CD4-positive, alpha-beta T cell treated with Interleukin-6 at 100 ng/mL for 8 hours (primary cell): Measurements from ENCODE around the gene ZCCHC9.
"Not testable (repeated sequence)": the region's sequence is repeated elsewhere in the genome, so short reads cannot be mapped to it uniquely, and the experiment has no call there.

ENCODE experiments used
- DNase-seq: peaks from one replicate; pipeline ENCODE4 v3.0.0-alpha.2; 2020; ENCODE audit warnings: mixed read lengths, low spot score

ZCCHC9 gene

DNA sequence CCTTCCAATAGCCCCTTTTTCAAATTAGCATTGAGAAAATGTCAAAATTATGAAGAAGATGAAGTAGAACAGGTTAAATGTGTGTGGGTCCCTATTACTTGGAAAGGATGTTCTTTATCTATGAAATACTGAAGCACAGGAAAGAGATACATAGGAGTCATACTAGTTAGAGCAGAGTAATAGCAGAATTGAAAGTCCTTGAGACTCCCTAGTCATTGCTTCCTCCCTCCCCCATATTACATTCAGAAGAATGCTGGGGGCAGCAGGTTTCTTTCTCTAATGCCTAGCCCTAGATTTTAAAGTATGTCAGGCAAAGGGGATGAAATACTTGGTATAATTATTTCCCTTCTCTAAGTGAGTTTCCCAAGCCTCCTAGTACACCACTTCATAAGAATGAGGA lies 4.4 kb downstream of the ZCCHC9 start:
- DNase-seq, result no peak

DNA sequence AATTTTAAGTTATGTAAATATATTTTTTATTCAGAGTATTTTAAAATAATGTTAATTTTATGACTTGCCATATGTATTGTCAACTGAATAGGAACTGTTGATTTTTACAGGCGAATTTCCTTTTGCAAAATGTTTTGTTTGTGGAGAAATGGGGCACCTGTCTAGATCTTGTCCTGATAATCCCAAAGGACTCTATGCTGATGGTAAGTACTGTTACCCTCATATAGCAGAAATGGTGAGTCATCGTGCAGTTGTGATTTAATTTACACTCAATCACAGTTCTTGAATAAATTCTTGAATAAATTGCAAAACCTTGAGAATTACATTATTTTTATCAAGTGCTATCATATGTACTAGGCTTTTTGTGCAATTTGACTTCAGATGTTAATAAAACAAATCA lies 7.4 kb downstream of the ZCCHC9 start:
- no peak for DNase-seq

DNA sequence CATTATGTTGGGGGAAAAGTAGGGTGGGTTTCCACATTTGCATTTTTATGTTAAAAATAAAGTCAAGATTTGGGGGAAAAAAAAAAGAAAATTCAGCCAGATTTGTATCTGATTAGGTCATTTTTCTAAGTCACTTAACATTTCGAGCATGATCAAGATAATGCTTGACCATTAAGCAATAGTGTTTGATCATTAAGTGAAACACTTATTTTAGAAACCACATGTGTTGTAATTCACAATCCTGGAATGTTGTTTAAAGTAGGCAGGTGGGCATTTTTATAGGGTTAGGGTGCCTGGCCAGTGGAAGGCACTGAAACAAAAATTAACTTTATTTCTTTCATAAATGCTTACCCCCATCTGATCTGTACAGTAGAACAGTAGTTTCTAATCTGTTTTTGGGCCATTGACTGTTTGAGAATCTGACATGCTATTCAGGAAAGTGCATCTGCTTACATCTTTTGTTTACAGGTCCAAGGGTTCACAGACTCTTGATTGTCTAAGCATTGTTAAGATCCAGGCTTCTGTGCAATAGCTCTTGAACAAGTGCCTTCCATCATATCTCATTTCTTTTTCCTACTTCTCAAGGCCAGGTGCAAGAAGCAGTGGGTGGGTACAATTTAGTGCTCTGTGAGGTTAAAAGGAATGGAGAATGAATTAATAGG lies 9.1 kb downstream of the ZCCHC9 start:
- no peak for DNase-seq

DNA sequence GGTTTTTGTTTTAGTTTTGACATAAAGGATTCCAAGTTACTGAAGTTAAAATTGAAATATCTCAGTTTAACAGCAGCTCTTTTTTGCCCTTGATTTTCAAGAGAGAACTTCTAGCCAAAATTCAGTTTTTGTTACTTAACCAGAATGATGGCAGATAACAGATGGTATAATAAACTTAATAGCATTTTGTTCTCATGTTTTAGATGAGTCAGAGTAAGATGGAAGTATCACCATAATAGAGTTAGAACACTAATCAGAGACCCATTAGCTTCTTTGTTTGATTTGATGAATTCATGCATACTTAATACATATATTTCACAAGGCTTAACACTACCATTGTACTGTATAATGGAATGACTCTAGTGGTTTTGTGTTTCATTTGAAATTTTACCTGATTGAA lies 11.9 kb downstream of the ZCCHC9 start:
- no peak for DNase-seq

DNA sequence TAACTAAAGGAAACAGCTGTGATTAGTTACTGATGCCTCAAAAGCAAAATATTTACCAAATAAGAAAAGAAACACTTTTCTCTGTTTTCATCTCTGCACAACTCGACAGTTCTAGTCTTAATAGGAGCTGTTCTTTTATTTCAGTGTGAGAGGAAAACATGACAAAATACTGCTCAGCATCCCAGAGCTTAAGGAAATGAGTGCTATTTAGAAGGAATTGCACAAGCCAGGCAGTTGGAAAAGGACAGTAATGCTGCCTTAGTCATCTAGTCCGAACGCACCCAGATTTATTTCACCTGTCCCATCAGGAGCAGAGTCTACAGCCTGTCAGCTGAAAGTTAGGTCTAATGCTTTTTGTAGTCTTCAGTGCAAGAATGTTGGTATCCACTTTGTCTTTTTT lies 12.3 kb downstream of the ZCCHC9 start:
- no peak for DNase-seq

DNA sequence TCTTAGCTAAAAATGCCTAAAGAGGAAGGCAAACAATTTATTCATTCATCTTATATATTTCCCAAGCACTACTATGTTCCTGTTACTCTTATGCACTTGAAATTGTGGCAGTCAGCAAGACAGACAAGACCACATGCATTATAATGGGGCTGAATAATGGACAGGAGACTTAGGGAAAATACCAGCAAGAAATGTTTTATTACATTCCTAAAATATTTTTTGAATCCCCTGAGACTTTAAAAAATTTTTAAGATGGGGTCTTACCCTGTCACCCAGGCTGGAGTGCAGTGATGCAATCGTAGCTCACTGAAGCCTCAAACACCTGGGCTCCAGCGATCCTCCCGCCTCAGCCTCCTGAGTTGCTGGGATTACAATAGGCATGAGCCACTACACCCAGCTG lies 13.2 kb downstream of the ZCCHC9 start:
- no peak for DNase-seq

DNA sequence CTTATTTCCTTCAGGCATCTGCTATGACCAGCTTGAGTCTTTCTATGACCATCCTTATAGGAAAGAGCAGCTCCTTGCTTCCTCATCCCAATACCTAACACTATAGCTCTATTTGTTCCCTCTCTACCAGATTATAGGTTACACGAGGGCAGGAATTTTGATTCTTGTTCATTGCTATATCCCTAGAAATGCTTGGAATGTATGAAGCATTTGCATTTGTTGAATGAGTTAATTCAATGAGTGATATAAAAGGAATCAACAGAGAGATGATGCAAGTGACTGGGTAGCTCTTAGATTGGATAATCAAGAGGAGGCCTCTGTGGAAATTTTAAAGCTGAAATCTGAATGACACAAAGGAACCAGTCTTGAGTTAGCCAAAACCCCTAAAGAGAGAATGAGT lies 13.9 kb downstream of the ZCCHC9 start:
- no peak for DNase-seq

DNA sequence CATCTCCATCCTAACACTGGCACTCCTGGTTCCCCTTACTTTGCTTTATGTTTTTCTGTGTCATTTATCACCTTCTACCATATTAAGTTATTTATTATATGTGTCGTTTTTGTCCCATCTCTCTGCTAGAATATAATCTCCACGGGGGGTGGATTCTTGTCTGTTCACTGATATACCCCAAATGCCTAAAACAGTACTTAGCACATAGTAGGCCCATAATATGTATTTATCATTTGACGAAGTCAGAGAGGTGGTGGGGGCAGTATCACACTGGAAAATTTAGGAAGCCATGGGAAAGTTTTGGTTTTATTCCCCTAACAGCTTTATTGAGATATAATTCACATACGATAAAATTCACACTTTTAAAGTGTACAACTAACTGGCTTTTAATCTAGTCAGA lies 14.4 kb downstream of the ZCCHC9 start:
- no peak for DNase-seq

DNA sequence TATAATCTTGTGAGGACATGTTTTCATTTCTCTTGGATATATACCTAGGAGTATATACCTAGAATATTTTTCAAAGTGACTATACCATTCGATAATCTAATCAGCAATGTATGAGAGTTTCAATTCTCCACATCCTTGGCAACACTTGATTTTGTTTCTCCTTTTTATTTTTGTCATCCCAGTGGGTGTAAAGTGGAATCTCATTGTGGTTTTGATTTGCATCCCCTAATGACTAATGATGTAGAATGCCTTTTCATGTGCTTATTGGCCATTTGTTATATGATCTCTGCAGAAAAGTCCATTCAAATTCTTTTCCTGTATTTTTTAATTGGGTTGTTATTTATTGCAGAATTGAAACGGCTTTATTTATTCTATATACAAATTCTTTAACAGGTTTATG lies 15.2 kb downstream of the ZCCHC9 start:
- DNase-seq, result no peak

DNA sequence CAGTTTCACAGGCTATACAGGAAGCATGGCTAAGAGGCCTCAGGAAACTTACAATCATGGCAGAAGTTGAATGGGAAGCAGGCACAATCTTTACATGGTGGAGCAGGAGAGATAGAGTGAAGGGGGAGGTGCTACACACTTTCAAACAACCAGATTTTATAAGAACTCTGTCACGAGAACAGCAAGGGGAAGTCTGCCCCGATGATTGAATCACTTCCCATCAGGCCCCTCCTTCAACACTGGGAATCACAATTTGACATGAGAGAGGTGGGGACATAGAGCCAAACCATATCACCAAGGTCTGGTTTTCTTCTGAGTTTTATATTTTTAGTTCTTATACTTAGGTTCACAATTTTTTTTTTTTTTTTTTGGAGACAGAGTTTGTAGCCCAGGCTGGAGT lies 16.1 kb downstream of the ZCCHC9 start:
- no peak for DNase-seq

DNA sequence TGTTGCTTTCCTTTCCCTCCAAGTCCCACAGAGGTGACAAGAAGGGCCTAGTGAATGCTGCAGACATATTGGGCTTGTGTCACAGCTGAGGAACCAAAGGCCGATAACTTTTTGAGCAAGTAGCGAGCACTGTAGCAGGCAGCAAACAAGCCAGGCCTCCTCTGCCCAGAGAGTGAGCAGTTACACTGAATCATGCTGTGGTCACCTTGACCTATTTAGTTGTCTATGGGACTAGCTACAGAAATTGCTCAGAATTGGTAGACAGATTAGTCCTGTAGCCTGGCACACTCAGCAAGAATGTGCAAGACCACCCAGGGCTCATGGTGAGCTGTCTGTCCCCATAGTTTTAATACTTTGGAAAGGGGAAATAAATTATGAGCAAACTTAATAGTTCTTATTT lies 25.2 kb downstream of the ZCCHC9 start:
- DNase-seq, result no peak

DNA sequence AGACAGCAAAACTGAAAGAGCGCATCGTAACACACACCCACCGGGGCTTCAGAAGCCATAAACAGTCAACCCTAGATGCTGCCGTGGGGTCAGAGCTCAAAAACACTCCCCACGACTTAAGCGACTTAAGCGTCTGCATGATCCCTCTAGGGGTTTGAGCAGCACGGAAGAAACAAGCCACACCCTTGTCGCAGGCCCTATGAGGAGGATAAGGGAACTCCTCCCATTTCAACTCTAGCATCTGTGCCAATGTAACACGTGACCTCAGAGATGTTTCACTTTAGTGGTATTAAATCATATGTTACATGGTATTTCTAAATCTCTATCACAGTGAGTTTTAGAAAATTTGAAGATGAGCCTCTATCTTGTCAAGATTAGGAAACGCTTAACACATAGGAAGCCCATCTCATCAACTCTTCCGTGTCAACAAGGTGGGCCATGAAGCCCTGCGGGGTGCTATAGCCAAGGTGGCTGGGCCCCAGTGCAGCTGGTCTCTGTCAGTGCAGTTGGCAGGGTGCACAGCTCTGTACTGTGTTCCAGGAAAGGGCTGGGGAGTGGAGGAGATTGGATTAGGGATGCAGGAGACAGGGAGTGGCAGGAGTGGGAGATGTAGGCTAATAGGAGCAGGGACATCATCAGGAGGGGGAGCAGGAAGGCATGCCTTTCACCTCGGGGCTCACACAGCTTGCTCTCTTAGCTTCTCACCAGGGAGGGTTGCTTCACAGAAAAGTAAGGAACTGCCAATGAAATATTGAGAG lies 33.1 kb downstream of the ZCCHC9 start:
- DNase-seq, result no peak

DNA sequence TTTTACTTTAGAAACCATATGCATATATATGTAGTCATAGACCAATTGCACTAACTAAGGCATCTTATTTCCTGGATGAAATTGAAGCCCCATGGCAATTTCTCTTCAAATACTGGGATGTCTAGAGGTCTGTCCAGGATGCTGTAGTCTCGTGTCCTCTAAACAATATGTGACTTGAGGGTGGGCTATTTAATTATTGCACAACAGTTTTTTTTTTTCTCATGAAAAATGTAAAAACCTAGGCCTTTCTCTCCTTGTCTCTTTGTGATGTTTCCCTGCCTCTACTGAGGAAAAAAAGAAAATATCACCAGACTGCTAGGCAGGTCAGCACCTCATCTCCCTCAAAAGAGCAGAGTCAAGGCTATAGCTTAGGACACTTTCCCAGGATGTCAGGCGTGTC lies 34.6 kb downstream of the ZCCHC9 start:
- DNase-seq, result no peak

DNA sequence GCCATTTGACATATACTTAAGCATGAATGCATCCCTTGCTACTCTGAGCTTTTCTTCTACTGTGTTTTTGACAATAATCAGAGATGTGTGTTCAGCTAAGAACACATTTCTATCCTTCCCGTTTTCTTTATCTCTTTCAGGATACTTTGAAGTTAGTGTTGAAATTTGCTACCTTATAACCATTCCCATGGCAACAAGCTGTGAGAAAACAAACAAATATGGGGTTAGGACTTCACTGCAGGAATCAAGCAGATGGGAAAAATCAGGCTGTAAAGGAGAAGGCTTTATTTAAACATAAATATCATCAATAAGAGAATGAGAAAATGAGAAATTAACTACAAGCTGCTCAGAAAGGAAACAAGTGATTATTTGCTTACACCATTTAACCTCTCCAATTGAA lies 35.2 kb downstream of the ZCCHC9 start:
- no peak for DNase-seq

DNA sequence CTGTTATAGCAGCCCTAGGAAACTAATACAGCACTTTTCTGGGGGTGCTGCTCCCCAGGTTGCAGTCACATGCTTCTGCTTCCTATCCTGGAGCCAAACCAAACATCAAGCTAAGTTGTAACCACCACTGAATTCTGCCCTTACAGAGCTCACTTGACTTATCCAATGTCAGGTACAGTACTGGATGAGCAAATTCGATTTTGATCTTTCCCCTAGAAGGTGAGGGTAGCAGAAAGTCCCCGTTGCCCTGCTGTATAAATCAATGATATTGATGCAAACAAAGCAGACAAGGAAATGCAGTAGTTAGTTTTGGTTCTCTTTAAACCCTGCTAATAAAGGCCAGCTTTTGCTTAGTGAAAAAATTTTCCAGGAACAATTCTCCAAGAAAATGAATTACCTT lies 36.4 kb downstream of the ZCCHC9 start:
- no peak for DNase-seq

DNA sequence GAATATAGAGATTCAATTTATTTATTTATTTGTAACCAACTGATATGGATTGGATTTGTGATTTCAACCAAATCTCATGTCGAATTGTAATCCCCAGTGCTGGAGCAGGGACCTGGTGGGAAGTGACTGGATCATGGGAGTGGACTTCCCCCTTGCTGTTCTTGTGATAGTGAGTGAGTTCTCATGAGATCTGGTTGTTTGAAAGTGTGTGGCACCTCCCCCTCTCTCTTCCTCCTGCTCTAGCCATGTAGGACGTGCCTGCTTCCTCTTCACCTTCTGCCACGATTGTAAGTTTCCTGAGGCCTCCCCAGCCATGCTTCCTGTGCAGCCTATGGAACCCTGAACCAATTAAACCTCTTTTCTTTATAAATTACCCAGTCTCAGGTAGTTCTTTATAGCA lies 36.8 kb downstream of the ZCCHC9 start:
- DNase-seq, result not testable (repeated sequence)

DNA sequence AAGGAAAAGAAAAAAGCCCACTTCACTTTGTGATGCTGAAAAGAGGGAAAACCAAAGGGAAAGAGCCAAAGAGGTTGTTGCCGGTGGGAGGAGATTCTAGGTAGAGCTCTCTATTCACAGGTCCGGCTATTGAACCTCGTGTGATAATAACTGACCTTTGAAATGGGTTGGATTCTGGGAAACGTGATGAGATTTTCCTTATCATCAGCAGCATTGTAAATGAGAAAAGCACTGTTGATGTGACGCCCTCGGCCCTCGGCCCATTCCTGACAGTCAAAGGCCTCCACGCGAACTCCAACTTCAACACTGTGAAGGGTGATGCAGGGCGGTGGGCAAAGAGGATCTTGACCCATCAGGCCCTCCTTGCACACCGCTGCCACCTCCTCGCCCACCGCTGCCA lies 43.3 kb downstream of the ZCCHC9 start:
- no peak for DNase-seq

DNA sequence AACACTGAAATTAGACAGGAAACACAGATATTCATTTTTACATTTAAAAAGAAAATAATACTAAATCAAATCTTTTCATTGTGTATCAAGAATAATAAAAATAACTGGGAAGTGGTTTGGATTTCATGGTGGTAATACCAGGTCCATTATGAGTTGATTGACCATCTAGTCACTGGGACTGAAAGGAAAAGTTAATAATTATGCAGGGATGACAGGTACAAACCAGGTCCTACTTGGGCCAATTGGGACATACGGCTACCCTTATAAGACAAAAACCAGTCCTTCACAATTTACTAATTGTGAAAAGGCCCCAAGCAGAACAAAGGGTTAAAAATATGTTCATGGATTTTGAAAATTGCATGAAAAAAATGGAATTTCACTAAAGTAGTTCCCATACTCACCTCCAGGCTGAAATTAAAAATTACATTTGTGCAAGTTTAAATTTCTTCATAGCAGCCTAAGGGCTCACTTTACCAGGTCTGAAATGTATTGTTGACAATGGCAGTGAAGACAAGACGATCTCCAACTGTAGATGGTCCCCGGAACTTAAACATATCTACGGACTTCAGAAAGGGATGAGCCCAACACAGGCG lies 44.1 kb downstream of the ZCCHC9 start:
- DNase-seq, result no peak

DNA sequence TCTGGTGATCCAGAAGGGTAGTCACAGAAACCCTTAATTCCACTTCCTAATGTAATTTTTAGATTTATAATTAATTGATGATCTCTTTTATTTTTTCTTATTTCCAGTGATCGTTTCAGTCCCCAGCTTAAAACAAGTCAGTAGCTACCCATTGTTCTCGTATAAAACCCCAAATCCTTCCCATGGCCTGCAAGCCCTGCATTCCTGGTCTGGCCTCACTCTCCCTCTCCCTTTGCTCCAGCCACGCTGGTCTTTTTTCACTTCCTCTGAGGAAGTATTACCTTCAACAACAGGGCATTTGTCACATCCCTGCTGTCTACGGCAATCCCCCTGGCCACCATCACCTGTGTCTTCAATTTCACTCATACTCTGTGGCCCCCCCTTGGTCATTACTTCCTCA lies 47.8 kb downstream of the ZCCHC9 start:
- DNase-seq, result no peak

DNA sequence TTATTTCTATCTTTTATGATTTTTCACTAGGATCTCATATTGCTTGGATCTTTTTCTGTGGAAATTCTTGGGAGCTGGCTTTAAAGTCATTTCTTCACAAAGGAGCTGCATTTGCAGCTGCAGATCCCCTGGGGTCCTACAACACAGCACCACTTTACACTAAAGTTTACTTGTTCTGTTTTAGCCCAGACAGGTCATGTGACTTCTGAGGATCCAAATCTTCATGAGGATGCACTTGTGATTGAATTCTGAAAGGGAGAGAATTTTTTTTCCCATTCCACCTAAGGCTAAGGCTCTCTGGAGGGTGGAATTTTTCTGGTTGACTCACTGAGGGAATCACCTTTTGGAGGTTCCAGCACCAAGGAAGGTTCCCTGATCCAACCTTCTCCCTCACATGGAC lies 49.1 kb downstream of the ZCCHC9 start:
- no peak for DNase-seq

DNA sequence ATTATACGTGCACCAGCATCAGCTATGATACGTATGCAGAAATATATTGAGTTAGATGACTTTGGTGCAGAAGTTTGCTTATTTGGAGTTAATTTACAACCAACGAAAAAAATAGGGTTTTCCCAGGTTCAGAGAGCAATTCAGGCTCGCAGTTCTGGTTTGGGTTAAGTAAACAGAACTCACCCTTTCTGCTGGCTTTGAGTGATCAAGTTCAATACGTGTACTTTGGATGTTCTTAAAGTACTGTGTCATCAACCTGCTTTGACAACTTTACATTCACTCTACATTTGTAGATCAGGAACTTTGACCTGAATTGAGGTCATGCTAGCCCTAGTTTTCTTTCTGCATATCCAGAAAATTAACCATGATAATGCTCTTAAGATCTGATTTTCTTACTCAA lies 51.8 kb downstream of the ZCCHC9 start:
- no peak for DNase-seq

DNA sequence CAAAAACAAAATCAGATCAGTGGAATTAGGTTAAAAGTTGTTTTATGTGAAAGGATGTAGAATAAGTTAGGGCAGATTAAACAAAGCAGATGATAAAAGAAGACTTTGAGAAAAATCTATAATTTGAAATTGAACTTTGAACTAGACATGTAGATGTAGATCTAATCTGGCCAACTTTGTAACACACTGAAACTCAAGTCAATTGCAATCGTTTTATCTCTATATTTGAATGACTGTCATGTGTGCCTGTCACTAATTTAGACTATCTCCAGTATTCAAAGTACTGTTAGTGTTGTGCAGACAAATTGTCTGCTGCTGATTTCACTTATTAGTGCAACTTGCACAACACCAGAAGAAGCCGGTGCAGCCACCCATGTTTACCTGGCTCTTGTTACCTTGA lies 52.7 kb downstream of the ZCCHC9 start:
- no peak for DNase-seq
